A172 (cell line): ENCODE results near the gene KRTAP2-1. TPM values are rescaled to one million over a fixed set of nuclear protein-coding genes. Genes with fewer than 3 reads are reported as not detected.
"Not testable (repeated sequence)": the region's sequence is repeated elsewhere in the genome, so short reads cannot be mapped to it uniquely, and the experiment has no call there.

Experiments used
- DNase-seq: peaks from one replicate; pipeline ENCODE4 v3.0.0-alpha.2; 2015; ENCODE audit warnings: low spot score
- total RNA-seq: library from RNA; depleted of rRNA; stranded (reverse); fragments of >200 nt; shearing (Covaris generic); gene quantifications from 2 replicates; pipeline ENCODE4 v1.2.3, GENCODE V29; 2014

Gene KRTAP2-1
- total RNA-seq, 1 experiment from 2014 or later = not detected

- DNase-seq = no peak
Observed at GRCh38 chr17:41057547-41057946, 10.4 kb upstream of the KRTAP2-1 start.

- DNase-seq = not testable (repeated sequence)
Observed at GRCh38 chr17:41055130-41055529, 8.0 kb upstream of the KRTAP2-1 start, which contains the start of gene KRTAP2-2. Gene KRTAP2-2, minus strand, starts transcription at chr17:41055230. Its CDS starts 19 bp downstream, at chr17:41055211.

GRCh38 chr17:41054556-41054955, 7.4 kb upstream of the KRTAP2-1 start:
- not testable (repeated sequence) for DNase-seq

DNA sequence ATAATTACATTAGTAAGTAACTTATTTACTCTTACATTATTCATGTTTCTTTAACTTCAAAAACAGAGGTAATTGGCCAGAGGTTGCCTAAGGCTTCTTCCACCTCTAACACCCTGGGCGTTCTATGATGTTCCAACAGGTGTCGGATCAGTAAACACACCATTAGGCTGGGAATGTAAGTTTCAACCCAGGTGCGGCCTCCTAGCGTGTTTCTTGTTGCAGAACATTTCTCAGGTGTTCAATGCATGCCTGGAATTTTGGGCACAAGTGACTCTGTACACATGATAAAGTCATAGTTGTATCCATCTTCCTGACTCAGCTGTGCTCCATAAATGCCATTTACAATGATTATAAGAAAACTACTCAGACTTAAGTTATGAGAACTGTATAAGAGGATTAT, 6.9 kb upstream of the KRTAP2-1 start:
- DNase-seq = no peak

DNA sequence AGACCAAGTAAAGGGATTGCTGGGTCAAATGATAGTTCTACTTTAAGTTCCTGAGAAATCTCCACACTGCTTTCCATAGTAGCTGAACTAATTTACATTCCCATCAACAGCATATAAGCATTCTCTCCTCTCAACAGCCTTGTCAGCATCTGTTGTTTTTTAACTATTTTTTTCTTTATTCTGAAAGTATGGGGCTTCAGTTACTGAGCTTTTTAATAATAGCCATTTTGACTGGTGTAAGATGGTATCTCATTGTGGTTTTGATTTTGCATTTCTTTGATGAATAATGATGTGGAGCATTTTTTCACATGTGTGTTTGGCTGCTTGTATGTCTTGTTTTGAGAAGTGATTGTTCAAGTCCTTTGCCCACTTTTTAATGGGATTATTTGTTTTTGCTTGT, 5.5 kb upstream of the KRTAP2-1 start:
- no peak for DNase-seq

DNA sequence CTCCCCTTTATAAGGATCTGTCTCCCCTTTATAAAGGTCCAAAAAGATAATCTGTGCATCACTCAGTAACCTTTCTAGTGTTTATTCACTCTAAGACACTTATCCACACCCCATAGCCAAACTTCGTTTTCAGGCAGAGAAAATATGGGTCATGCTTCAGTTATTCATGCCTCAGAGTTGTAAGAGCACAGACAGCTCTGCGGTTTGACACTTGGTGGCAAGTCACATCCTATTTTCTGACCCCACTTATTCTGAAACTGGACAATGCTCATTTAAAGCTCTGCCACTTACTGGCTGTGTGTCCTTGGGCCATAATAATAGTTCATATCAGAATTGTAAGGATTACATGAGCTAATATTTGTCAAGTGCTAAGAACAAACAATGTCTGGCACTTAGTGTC, 2.0 kb upstream of the KRTAP2-1 start:
- DNase-seq = peak; percentile 86

- peak; percentile 64 for DNase-seq
Observed at GRCh38 chr17:41048441-41048840, 1.3 kb upstream of the KRTAP2-1 start.

DNA sequence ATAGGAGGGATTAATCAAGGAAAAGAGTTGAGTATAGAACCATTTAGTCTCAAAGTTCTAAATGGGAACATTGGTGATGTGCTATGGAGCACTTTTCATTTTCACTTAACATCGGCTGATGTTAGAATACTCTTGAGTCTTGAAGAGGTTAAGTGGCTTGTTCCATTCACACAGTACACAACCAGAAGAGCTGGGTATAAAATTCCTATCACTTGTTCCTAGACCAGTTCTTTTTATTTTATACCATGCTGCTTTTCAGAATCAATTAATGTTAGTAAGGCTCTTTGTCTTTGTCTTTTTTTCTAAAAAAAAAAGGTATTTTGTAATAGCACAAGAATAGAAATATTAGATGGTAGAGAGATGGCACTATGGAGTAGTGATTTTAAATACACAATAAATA, 4.2 kb downstream of the KRTAP2-1 start:
- no peak for DNase-seq

DNA sequence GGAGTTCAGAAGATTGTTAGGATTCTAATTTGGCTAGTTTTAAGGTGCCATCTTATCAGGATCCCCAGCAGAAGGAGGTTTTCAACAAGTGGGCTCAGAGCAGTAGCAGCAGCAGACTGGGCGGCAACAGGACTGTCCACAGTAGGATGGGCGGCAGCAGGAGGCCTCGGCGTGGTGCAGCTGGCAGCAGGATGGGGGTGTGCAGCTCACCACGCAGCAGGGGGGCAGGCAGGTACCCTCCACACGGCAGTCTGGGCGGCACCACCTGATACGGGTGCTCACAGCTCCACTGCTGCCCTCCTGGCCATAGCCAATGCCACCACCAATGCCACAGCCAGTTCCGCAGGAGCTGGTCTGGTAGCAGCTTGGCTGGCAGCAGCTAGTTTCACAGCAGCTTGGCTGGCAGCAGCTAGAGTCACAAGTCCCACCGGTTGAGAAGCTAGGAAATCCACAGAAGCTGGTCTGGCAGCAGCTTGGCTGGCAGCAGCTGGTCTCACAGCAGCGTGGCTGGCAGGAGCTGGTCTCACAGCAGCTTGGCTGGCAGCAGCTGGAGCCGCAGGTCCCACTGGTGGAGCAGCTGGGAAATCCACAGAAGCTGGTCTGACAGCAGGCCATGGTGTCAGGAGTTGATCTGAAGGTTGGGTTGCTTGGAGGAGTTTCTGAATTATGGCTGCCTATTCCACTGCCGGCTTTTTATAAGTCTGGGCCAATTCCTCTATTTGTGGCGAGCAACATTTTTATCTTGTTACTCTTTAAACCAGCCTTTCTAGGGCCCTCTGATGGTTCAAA, 6.1 kb downstream of the KRTAP2-1 start, which contains the start of gene KRTAP1-1:
Gene KRTAP1-1, minus strand, starts transcription at position 668 of the 789 bp plus-strand sequence. Its CDS starts 53 bp downstream, at position 615.
- DNase-seq = not testable (repeated sequence)

GRCh38 chr17:41037853-41038350, 9.2 kb downstream of the KRTAP2-1 start:
- no peak for DNase-seq

DNA sequence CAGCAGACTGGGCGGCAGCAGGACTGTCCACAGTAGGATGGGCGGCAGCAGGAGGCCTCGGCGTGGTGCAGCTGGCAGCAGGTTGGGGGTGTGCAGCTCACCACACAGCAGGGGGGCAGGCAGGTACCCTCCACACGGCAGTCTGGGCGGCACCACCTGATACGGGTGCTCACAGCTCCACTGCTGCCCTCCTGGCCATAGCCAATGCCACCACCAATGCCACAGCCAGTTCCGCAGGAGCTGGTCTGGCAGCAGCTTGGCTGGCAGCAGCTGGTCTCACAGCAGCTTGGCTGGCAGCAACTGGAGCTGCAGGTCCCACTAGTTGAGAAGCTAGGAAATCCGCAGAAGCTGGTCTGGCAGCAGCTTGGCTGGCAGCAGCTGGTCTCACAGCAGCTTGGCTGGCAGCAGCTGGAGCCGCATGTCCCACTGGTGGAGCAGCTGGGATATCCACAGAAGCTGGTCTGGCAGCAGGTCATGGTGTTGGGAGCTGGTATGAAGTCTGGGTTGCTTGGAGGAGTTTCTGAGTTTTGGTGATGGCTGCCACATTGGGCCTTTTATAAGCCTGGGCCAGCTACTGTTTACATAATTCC, 12.7 kb downstream of the KRTAP2-1 start, which contains the start of gene KRTAP1-3:
Gene KRTAP1-3, minus strand, starts transcription at position 529 of the 590 bp plus-strand sequence. Its CDS starts 53 bp downstream, at position 476.
- not testable (repeated sequence) for DNase-seq

DNA sequence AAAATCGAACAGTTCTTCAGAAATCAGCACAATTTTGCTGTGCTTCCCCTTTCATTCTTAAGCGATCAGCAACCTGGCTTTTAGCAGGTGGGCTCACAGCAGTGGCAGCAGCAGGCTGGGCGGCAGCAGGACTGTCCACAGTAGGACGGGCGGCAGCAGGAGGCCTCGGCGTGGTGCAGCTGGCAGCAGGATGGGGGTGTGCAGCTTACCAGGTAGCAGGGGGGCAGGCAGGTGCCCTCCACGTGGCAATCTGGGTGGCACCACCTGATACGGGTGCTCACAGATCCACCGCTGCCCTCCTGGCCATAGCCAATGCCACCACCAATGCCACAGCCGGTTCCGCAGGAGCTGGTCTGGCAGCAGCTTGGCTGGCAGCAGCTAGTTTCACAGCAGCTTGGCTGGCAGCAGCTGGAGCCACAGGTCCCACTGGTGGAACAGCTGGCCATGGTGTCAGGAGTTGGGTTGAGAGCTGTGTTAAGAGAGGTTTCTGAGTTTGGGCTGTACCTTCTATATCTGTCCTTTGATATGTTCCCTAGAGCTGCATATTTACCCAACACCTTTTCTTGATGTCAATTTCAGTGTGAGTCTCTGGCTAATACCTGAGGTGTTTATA, 17.4 kb downstream of the KRTAP2-1 start, which contains the start of gene KRTAP1-4:
Gene KRTAP1-4, minus strand, starts transcription at position 563 of the 613 bp plus-strand sequence. Its CDS starts 117 bp downstream, at position 446.
- DNase-seq = no peak

DNA sequence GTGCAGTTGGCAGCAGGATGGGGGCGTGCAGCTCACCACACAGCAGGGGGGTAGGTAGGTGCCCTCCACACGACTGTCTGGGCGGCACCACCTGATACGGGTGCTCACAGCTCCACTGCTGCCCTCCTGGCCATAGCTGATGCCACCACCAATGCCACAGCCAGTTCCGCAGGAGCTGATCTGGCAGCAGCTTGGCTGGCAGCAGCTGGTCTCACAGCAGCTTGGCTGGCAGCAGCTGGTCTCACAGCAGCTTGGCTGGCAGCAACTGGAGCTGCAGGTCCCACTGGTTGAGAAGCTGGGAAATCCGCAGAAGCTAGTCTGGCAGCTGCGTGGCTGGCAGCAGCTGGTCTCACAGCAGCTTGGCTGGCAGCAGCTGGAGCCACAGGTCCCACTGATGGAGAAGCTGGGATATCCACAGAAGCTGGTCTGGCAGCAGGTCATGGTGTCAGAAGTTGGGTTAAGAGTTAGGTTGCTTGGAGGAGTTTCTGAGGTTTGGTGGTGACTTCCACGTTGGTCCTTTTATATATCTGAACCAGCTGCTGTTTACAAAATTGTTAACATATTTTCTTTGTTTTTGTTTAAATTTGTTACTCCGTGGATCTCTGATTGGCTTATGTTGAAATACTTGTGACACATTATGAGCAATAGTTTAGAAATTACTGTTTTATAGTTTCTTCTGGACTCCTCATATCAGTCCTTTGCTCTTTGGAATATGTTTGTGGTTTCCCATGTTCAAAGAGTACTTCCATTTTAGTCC, 20.2 kb downstream of the KRTAP2-1 start, which contains the start of gene KRTAP1-5:
Gene KRTAP1-5, minus strand, starts transcription at position 494 of the 757 bp plus-strand sequence. Its CDS starts 53 bp downstream, at position 441.
- peak; percentile 50 for DNase-seq

- no peak for DNase-seq
Observed at GRCh38 chr17:41024697-41025096, 22.4 kb downstream of the KRTAP2-1 start.

- DNase-seq = no peak
Observed at GRCh38 chr17:41020336-41020735, 26.8 kb downstream of the KRTAP2-1 start.

- no peak for DNase-seq
Observed at GRCh38 chr17:41019415-41019814, 27.7 kb downstream of the KRTAP2-1 start.

DNA sequence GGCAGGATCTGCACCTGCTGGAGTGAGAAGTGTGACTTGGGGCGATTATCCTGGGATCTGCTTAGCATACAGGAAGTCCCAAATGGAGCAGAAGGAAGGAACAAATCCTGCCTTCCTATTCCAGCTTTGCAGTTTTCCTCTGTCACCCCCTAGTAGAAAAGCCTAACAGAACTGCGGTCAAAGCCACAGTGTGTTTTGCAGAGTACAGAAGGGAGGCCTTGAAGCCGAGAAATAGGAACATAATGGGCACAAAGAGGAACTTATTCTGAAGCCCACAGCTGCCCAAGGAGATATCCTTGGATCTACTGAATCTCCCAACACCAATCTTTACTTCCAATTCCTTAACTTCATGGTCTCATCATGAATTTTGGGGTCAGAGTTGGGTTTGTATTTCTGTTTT, 28.6 kb downstream of the KRTAP2-1 start:
- no peak for DNase-seq

DNA sequence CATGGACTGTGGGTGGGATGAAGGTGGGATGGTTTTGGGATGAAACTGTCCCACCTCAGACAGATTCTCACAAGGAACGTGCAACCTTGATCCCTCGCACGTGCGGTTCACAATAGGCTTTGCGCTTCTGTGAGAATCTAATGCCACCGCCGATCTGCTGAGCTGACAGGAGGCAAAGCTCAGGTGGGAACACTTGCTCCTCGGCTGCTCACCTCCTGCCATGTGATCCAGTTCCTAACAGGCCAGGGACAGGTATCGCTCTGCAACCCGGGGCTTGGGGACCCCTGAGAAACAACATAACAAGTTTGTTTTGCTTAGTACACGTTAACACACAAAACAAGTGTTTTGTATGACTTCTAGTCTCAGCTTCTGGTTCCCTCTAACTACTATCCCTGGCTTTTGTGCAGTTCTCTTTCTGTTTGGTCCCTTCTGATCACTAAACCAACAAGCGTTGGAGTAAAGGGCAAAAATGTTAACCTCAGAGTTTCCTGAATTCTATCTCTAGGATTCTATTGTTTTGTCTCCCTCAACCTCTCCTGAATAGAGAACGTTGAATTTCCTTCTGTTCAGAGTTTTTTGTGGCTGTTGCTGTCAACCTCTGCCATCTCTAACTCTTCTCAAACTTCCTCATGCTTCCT, 30.4 kb downstream of the KRTAP2-1 start:
- no peak for DNase-seq

- DNase-seq = no peak
Observed at GRCh38 chr17:41015454-41015853, 31.7 kb downstream of the KRTAP2-1 start.

DNA sequence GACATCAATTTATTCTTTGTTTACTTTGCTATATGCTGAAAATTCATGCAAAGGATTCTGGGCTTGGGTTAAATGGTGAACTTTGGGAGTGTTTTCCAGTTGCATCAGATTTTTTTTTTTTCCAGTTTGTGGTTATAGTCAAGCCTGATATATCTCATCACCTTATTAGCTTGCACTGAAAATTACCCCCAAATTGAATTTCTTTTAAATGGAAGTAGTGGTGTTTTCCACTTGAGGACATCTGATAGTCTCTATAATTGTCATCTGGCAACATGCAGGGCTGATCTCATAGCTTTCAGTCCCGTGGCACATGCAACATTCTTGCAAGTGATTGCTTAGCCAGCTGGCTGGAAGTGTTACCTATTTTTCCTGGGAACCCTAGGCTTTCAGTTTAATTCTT, 33.5 kb downstream of the KRTAP2-1 start:
- peak; percentile 10 for DNase-seq

- peak; percentile 47 for DNase-seq
Observed at GRCh38 chr17:41013181-41013580, 33.9 kb downstream of the KRTAP2-1 start.
